ENCODE data around the gene YIF1A. TPM values are rescaled to one million over a fixed set of nuclear protein-coding genes. Genes with fewer than 3 reads are reported as not detected.

The YIF1A gene
- polyA plus RNA-seq, 1 of the 3 experiments (the other 2 are of a cell fraction): 123 TPM

DNA sequence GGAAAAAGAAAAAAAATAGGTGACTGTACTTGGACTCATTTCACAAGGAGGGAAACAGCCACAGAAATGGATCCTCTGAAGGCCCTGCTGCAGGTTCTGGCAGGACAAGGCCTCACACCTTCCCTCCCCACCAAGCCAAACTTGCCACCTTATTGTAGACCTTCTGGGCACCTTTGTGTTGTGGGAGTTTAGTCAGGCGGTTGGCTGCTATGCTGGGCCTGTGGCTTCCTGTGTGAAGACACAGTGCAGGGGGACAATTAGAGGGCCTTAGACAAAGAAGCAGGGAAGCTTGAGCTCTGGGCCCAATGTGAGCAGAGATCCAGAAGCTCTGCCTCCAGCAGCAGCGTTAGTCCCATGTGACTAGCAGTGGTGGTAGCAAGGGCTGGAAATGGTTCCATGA, 16.3 kb downstream of the YIF1A start (continued):
- TF ChIP-seq RFX5 (IDR thresholded peaks at IDR 0.05; ENCODE audit: low read length): no peak
- TF ChIP-seq ELF1 (IDR thresholded peaks at IDR 0.05): no peak
- TF ChIP-seq GABPA (IDR thresholded peaks at IDR 0.05; ENCODE audit: low read depth): no peak

DNA sequence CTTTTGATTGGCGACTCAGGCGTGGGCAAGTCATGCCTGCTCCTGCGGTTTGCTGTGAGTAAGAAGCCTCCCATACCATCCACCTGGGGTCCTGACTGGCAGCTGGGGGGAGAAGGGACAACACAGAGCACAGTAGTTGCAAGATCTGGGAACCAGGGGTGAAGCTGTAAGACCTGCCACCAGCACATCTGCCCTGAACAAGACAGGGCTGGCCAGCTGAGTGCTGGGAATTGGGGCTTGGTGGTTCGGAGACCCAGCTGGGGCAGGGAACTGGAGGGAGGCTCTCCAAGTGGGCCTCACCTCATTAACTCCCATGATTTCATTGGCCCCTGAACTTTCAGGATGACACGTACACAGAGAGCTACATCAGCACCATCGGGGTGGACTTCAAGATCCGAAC, 17.1 kb downstream of the YIF1A start:
- 91% methylated on average over 6 of the region's 7 CpGs for WGBS (ENCODE audit: low lambda C conversion rate)
- Histone ChIP-seq H3K27ac (ENCODE audit: low read depth in 2 of 2, low read length in 1 of 2) (no peak overlapping the region), H3K9me3 (no peaks in the 10 kb centered on the region), H3K4me2 (no peak overlapping the region), H3F3A (replicated peaks; ENCODE audit: insufficient read depth) (peaks cover 20% of the 10 kb centered on the region), H2AFZ (ENCODE audit: low read depth) (no peak overlapping the region), H3K9ac (no peak overlapping the region), H3K79me2 (ENCODE audit: insufficient read depth) (peaks cover 34% of the 10 kb centered on the region), H3K4me1 (ENCODE audit: control insufficient read depth in 1 of 2, insufficient read depth in 2 of 2, low read depth in 1 of 2, low read length in 1 of 2) (peaks cover 8 to 11% of the 10 kb centered on the region in 2 experiments; a peak in 2 of 4 replicates), H4K20me1 (ENCODE audit: insufficient read depth) (no peaks in the 10 kb centered on the region; the same call in 1 of the 2 replicates), H3K36me3 (replicated peaks in 1 of 2; ENCODE audit: control insufficient read depth in 1 of 2, insufficient read depth in 2 of 2, low read length in 1 of 2) (peaks cover 26 to 45% of the 10 kb centered on the region in 2 experiments), H3K9me2 (no peaks in the 10 kb centered on the region), H3K27me3 (ENCODE audit: insufficient read depth) (no peaks in the 10 kb centered on the region), H3K4me3 (ENCODE audit: low read depth in 2 of 2, low read length in 1 of 2) (no peak overlapping the region)
- TF ChIP-seq RFX5 (IDR thresholded peaks at IDR 0.05; ENCODE audit: low read length) (no peak), GABPA (IDR thresholded peaks at IDR 0.05; ENCODE audit: low read depth) (no peak), YY1 (IDR thresholded peaks at IDR 0.05; ENCODE audit: low read depth) (no peak), SIN3A (IDR thresholded peaks at IDR 0.05; ENCODE audit: borderline replicate concordance, low read depth, low read length) (no peak), TAF1 (IDR thresholded peaks at IDR 0.05; ENCODE audit: borderline replicate concordance, low read depth, low read length) (no peak), TEAD4 (IDR thresholded peaks at IDR 0.05; ENCODE audit: borderline replicate concordance, insufficient read depth) (no peak), MEF2A (IDR thresholded peaks at IDR 0.05; ENCODE audit: borderline replicate concordance, low read depth) (no peak), FOXM1 (IDR thresholded peaks at IDR 0.05; ENCODE audit: low read depth) (no peak), EZH2phosphoT487 (IDR thresholded peaks at IDR 0.05; ENCODE audit: borderline replicate concordance, low read depth) (no peak), FOXJ3 (CRISPR knock-in tag; IDR thresholded peaks at IDR 0.05) (no peak), RAD21 (IDR thresholded peaks at IDR 0.05; ENCODE audit: low read length) (no peak), MXI1 (IDR thresholded peaks at IDR 0.05; ENCODE audit: low read depth, low read length) (no peak)
- TF ChIP-seq, protein P1, sequence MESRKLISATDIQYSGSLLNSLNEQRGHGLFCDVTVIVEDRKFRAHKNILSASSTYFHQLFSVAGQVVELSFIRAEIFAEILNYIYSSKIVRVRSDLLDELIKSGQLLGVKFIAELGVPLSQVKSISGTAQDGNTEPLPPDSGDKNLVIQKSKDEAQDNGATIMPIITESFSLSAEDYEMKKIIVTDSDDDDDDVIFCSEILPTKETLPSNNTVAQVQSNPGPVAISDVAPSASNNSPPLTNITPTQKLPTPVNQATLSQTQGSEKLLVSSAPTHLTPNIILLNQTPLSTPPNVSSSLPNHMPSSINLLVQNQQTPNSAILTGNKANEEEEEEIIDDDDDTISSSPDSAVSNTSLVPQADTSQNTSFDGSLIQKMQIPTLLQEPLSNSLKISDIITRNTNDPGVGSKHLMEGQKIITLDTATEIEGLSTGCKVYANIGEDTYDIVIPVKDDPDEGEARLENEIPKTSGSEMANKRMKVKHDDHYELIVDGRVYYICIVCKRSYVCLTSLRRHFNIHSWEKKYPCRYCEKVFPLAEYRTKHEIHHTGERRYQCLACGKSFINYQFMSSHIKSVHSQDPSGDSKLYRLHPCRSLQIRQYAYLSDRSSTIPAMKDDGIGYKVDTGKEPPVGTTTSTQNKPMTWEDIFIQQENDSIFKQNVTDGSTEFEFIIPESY (IDR thresholded peaks at IDR 0.05; ENCODE audit: borderline replicate concordance, low read depth): no peak
- CTCF ChIA-PET: interaction anchor here (1.0 to 9.4 kb wide), 3 partner anchors 9 to 92 kb away, joined by 3 to 111 read pairs (median 5); partner anchors contain the start of gene CNIH2
- POLR2A ChIA-PET: no interaction called here
- DNase-seq: no peak

Data from SK-N-SH (cell line).